ENCODE data around the gene BORCS6. TPM values are rescaled to one million over a fixed set of nuclear protein-coding genes. Genes with fewer than 3 reads are reported as not detected.

The BORCS6 gene
- total and polyA plus RNA-seq, 2 experiments from 2014 or later, result 1.8 to 7.1 TPM

DNA sequence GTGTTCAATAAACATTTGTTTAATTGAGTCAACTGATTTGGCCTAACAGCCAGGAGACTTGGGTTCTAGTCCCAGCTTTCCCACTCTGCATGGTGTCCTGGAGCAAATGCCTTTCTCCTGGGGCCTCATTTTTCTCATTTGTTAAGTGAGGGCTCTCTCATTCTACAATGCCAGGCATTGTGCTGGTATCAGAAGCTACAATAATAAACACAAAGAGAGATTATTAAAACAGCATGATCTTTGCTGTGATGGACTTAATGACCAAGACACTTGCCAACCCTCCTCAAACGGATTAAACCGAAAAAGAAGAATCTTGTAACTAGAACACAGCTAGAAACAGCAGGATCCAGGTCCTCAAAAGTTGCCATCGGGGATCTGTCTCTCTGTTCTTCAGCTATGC is 22.5 kb downstream of the BORCS6 start:
- Mint-ChIP-seq H3K4me3 (no peak overlapping the region), H3K4me1 (peaks cover 19% of the 10 kb centered on the region), H3K27ac (no peak overlapping the region), H3K36me3 (ENCODE audit: low read depth) (no peaks in the 10 kb centered on the region; the same call in 2 of the 3 replicates), H3K9me3 (no peaks in the 10 kb centered on the region), H3K27me3 (ENCODE audit: insufficient read depth, low read depth, poor library complexity) (peaks cover 12% of the 10 kb centered on the region)
- H3K4me1 ChIP-seq (ENCODE audit: insufficient read depth), result peaks cover 16% of the 10 kb centered on the region
- ATAC-seq (no peak), DNase-seq (ENCODE audit: low spot score) (no peak)
- H3K27me3 ChIP-seq (ENCODE audit: insufficient read depth), result no peaks in the 10 kb centered on the region
- H3F3A ChIP-seq (replicated peaks; ENCODE audit: low read depth), result peaks cover 9% of the 10 kb centered on the region; the same call in 1 of the 2 replicates
- no peaks in the 10 kb centered on the region for H3K36me3 ChIP-seq (ENCODE audit: insufficient read depth)
- no peak overlapping the region for H3K4me3 ChIP-seq
- no peak overlapping the region for H2AFZ ChIP-seq
- H3K27ac ChIP-seq (ENCODE audit: low read depth), result no peak overlapping the region
- no peaks in the 10 kb centered on the region for H4K20me1 ChIP-seq (replicated peaks; ENCODE audit: insufficient read depth)
- peaks cover under 1% of the 10 kb centered on the region; the same call in 1 of the 2 replicates for H3K79me2 ChIP-seq (replicated peaks; ENCODE audit: insufficient read depth)
- TF ChIP-seq ZNF114 (CRISPR knock-in tag; IDR thresholded peaks at IDR 0.05) (no peak), CREB1 (CRISPR knock-in tag; IDR thresholded peaks at IDR 0.05; ENCODE audit: low read depth) (no peak), EZH2 (IDR thresholded peaks at IDR 0.05; ENCODE audit: low read depth, unreplicated experiment) (no peak), JUNB (IDR thresholded peaks at IDR 0.05; ENCODE audit: unreplicated experiment) (no peak), POLR2AphosphoS5 (IDR thresholded peaks at IDR 0.05; ENCODE audit: low read depth) (no peak)
- TF ChIP-seq, protein P1, sequence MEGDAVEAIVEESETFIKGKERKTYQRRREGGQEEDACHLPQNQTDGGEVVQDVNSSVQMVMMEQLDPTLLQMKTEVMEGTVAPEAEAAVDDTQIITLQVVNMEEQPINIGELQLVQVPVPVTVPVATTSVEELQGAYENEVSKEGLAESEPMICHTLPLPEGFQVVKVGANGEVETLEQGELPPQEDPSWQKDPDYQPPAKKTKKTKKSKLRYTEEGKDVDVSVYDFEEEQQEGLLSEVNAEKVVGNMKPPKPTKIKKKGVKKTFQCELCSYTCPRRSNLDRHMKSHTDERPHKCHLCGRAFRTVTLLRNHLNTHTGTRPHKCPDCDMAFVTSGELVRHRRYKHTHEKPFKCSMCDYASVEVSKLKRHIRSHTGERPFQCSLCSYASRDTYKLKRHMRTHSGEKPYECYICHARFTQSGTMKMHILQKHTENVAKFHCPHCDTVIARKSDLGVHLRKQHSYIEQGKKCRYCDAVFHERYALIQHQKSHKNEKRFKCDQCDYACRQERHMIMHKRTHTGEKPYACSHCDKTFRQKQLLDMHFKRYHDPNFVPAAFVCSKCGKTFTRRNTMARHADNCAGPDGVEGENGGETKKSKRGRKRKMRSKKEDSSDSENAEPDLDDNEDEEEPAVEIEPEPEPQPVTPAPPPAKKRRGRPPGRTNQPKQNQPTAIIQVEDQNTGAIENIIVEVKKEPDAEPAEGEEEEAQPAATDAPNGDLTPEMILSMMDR (conservative IDR thresholded peaks at IDR 0.05; ENCODE audit: low read depth in 2 of 2), result no peak
- TF ChIP-seq, protein P2, sequence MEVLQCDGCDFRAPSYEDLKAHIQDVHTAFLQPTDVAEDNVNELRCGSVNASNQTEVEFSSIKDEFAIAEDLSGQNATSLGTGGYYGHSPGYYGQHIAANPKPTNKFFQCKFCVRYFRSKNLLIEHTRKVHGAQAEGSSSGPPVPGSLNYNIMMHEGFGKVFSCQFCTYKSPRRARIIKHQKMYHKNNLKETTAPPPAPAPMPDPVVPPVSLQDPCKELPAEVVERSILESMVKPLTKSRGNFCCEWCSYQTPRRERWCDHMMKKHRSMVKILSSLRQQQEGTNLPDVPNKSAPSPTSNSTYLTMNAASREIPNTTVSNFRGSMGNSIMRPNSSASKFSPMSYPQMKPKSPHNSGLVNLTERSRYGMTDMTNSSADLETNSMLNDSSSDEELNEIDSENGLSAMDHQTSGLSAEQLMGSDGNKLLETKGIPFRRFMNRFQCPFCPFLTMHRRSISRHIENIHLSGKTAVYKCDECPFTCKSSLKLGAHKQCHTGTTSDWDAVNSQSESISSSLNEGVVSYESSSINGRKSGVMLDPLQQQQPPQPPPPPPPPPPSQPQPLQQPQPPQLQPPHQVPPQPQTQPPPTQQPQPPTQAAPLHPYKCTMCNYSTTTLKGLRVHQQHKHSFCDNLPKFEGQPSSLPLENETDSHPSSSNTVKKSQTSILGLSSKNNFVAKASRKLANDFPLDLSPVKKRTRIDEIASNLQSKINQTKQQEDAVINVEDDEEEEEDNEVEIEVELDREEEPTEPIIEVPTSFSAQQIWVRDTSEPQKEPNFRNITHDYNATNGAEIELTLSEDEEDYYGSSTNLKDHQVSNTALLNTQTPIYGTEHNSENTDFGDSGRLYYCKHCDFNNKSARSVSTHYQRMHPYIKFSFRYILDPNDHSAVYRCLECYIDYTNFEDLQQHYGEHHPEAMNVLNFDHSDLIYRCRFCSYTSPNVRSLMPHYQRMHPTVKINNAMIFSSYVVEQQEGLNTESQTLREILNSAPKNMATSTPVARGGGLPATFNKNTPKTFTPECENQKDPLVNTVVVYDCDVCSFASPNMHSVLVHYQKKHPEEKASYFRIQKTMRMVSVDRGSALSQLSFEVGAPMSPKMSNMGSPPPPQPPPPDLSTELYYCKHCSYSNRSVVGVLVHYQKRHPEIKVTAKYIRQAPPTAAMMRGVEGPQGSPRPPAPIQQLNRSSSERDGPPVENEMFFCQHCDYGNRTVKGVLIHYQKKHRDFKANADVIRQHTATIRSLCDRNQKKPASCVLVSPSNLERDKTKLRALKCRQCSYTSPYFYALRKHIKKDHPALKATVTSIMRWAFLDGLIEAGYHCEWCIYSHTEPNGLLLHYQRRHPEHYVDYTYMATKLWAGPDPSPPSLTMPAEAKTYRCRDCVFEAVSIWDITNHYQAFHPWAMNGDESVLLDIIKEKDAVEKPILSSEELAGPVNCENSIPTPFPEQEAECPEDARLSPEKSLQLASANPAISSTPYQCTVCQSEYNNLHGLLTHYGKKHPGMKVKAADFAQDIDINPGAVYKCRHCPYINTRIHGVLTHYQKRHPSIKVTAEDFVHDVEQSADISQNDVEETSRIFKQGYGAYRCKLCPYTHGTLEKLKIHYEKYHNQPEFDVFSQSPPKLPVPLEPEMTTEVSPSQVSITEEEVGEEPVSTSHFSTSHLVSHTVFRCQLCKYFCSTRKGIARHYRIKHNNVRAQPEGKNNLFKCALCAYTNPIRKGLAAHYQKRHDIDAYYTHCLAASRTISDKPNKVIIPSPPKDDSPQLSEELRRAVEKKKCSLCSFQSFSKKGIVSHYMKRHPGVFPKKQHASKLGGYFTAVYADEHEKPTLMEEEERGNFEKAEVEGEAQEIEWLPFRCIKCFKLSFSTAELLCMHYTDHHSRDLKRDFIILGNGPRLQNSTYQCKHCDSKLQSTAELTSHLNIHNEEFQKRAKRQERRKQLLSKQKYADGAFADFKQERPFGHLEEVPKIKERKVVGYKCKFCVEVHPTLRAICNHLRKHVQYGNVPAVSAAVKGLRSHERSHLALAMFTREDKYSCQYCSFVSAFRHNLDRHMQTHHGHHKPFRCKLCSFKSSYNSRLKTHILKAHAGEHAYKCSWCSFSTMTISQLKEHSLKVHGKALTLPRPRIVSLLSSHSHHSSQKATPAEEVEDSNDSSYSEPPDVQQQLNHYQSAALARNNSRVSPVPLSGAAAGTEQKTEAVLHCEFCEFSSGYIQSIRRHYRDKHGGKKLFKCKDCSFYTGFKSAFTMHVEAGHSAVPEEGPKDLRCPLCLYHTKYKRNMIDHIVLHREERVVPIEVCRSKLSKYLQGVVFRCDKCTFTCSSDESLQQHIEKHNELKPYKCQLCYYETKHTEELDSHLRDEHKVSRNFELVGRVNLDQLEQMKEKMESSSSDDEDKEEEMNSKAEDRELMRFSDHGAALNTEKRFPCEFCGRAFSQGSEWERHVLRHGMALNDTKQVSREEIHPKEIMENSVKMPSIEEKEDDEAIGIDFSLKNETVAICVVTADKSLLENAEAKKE (CRISPR knock-in tag; IDR thresholded peaks at IDR 0.05), result no peak
- TF ChIP-seq, protein P3, sequence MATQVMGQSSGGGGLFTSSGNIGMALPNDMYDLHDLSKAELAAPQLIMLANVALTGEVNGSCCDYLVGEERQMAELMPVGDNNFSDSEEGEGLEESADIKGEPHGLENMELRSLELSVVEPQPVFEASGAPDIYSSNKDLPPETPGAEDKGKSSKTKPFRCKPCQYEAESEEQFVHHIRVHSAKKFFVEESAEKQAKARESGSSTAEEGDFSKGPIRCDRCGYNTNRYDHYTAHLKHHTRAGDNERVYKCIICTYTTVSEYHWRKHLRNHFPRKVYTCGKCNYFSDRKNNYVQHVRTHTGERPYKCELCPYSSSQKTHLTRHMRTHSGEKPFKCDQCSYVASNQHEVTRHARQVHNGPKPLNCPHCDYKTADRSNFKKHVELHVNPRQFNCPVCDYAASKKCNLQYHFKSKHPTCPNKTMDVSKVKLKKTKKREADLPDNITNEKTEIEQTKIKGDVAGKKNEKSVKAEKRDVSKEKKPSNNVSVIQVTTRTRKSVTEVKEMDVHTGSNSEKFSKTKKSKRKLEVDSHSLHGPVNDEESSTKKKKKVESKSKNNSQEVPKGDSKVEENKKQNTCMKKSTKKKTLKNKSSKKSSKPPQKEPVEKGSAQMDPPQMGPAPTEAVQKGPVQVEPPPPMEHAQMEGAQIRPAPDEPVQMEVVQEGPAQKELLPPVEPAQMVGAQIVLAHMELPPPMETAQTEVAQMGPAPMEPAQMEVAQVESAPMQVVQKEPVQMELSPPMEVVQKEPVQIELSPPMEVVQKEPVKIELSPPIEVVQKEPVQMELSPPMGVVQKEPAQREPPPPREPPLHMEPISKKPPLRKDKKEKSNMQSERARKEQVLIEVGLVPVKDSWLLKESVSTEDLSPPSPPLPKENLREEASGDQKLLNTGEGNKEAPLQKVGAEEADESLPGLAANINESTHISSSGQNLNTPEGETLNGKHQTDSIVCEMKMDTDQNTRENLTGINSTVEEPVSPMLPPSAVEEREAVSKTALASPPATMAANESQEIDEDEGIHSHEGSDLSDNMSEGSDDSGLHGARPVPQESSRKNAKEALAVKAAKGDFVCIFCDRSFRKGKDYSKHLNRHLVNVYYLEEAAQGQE (IDR thresholded peaks at IDR 0.05; ENCODE audit: unreplicated experiment), result no peak
- TF ChIP-seq, protein P4, sequence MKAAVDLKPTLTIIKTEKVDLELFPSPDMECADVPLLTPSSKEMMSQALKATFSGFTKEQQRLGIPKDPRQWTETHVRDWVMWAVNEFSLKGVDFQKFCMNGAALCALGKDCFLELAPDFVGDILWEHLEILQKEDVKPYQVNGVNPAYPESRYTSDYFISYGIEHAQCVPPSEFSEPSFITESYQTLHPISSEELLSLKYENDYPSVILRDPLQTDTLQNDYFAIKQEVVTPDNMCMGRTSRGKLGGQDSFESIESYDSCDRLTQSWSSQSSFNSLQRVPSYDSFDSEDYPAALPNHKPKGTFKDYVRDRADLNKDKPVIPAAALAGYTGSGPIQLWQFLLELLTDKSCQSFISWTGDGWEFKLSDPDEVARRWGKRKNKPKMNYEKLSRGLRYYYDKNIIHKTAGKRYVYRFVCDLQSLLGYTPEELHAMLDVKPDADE (IDR thresholded peaks at IDR 0.05), result no peak
- no peaks in the 10 kb centered on the region for H3K9me2 ChIP-seq (ENCODE audit: insufficient read depth)
- H3K4me2 ChIP-seq, result no peak overlapping the region

All from GM23338 (cell line).